Uterus (tissue), 4 donors: ENCODE measurements around the gene PIM2. TPM values are rescaled to one million over a fixed set of nuclear protein-coding genes. Genes with fewer than 3 reads are reported as not detected.

ENCODE experiments used
- DNase-seq, 2 donors: peaks; one replicate each; pipeline ENCODE4 v3.0.0-alpha.2; 2019 to 2020
- H3K27ac ChIP-seq, 2 donors: fragments of 200-600 bp; sonication (generic); 1 replicate in 1 of 2; 2 replicates in 1 of 2; pipeline ENCODE4 v1.5.1; 2016 to 2018
- H3K27me3 ChIP-seq, 2 donors: fragments of 200-600 bp; sonication (generic); one replicate each; pipeline ENCODE4 v1.5.1; 2018 to 2019; ENCODE audit warnings: control low read depth in 1 of 2
- H3K36me3 ChIP-seq, 2 donors: fragments of 200-600 bp; sonication (generic); one replicate each; pipeline ENCODE4 v1.5.1; 2019; ENCODE audit warnings: control low read depth in 1 of 2
- H3K4me1 ChIP-seq, 2 donors: fragments of 200-600 bp; sonication (generic); one replicate each; pipeline ENCODE4 v1.5.1; 2018 to 2019; ENCODE audit warnings: control low read depth in 1 of 2
- H3K4me3 ChIP-seq, 2 donors: fragments of 200-600 bp; sonication (generic); 1 replicate in 1 of 2; 2 replicates in 1 of 2; pipeline ENCODE4 v1.5.1; 2018 to 2019; ENCODE audit warnings: mild to moderate bottlenecking in 1 of 2
- H3K9me3 ChIP-seq, 2 donors: fragments of 200-600 bp; sonication (generic); one replicate each; pipeline ENCODE4 v1.5.1; 2019; ENCODE audit warnings: control low read depth in 1 of 2
- POLR2A ChIP-seq, 2 donors: fragments of 450-650 bp; IDR thresholded peaks; one replicate each; pipeline ENCODE4 v1.6.1; 2016; ENCODE audit warnings: antibody characterized with exemption in 2 of 2, mild to moderate bottlenecking in 1 of 2, moderate library complexity in 1 of 2
- intact Hi-C: fragments of 100-400 bp; cut with DNase I; formaldehyde crosslinking; loops from one replicate; pipeline ENCODE4 v1.15.1; 2023; ENCODE audit warnings: low total_unique reads
- total RNA-seq, 4 donors: library from RNA; depleted of rRNA in 3 of 4; stranded (reverse); fragments of >200 nt in 3 of 4; gene quantifications; one replicate each; pipeline versions ENCODE4 v1.1.0 to v1.2.4, GENCODE V29; 2014 to 2023
- TF ChIP-seq, protein P1 (sequence below), 4 experiments: fragments of 200-600 bp in 2 of 4; fragments of 450-650 bp in 2 of 4; sonication (generic) in 2 of 4; IDR thresholded peaks; one replicate each; pipeline ENCODE4 v1.5.1; 2016 to 2019; ENCODE audit warnings: antibody characterized with exemption in 4 of 4, mild to moderate bottlenecking in 2 of 4, moderate library complexity in 1 of 4
- donor health status: DM: yes; HTN: yes; CAD: no.

Gene PIM2
- total RNA-seq, 4 donors from 2014 or later, result 4.8 to 16.8 (median 9.1) TPM; not detected in 1

DNA sequence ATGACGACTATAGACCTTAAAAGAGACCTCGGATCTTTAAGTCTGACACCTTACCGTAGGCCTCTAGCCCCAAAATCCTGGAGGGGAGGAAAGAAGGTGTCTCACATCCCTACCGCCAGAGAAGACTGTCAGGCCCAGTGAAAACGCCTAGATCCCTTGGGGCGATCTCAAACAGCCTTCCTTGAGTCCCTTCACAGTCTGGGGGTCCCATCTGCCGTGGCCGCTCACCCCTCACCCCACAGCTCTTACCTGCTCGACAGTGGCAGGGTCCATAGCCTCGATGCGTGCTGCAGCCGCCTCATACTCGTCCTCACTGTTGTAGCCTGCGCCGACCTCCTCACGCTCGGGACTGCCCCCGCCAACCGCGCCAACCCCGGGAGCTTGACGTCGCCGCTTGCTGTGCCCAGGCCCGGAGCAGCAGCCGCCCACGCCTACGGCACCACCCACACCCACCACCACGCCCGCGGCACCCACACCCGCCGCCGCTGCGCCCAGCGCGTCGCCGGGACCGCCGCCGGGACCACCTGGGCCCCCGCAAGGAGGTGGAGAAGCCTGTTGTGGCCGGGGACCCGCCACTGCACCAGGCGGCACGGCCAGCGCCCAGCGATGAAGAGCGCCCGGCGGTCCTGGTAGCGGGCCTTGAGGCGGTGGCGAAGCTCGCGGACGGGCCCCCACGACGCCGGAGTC lies 38.0 kb upstream of the PIM2 start:
- Histone ChIP-seq H3K27me3 (no peaks in the 10 kb centered on the region), H3K27ac (peak overlapping the region; percentile 93 to 96), H3K36me3 (no peaks in the 10 kb centered on the region), H3K4me3 (peak overlapping the region; percentile 47 to 72), H3K9me3 (no peaks in the 10 kb centered on the region), H3K4me1 (no peaks in the 10 kb centered on the region)
- DNase-seq, result peak in 1 of 2 donors; percentile 28
- TF ChIP-seq, protein P1, sequence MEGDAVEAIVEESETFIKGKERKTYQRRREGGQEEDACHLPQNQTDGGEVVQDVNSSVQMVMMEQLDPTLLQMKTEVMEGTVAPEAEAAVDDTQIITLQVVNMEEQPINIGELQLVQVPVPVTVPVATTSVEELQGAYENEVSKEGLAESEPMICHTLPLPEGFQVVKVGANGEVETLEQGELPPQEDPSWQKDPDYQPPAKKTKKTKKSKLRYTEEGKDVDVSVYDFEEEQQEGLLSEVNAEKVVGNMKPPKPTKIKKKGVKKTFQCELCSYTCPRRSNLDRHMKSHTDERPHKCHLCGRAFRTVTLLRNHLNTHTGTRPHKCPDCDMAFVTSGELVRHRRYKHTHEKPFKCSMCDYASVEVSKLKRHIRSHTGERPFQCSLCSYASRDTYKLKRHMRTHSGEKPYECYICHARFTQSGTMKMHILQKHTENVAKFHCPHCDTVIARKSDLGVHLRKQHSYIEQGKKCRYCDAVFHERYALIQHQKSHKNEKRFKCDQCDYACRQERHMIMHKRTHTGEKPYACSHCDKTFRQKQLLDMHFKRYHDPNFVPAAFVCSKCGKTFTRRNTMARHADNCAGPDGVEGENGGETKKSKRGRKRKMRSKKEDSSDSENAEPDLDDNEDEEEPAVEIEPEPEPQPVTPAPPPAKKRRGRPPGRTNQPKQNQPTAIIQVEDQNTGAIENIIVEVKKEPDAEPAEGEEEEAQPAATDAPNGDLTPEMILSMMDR (IDR thresholded peaks at IDR 0.05), result no peak
- no peak for TF ChIP-seq POLR2A (IDR thresholded peaks at IDR 0.05)
- intact Hi-C loops, result no loop called here

DNA sequence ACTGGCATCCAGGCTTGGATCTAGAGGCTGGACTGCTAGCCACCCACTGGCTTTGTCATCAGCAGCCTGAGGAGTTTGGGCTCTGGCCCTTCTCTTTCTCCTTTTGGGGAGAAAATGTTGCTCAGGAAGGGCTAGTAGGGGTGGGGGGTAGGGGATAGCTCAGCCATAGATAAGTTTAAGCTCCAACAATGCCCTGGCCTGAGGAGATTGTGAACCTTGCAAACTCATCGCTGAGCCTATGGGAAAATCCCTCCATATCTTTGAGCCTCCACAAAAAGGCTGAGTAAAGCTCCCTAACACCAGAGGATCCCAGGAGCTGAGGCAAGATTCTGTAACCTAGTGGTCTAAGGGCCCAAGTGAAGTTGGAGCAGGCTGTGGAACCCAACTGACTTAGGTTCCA lies 29.8 kb upstream of the PIM2 start:
- H3K4me1 ChIP-seq, result no peaks in the 10 kb centered on the region
- no peak overlapping the region for H3K27ac ChIP-seq
- no peaks in the 10 kb centered on the region for H3K27me3 ChIP-seq
- no peaks in the 10 kb centered on the region for H3K9me3 ChIP-seq
- no peak overlapping the region for H3K4me3 ChIP-seq
- intact Hi-C loops, result no loop called here
- DNase-seq, result no peak
- TF ChIP-seq, protein P1 (IDR thresholded peaks at IDR 0.05), result no peak
- TF ChIP-seq POLR2A (IDR thresholded peaks at IDR 0.05), result no peak
- H3K36me3 ChIP-seq, result no peaks in the 10 kb centered on the region

DNA sequence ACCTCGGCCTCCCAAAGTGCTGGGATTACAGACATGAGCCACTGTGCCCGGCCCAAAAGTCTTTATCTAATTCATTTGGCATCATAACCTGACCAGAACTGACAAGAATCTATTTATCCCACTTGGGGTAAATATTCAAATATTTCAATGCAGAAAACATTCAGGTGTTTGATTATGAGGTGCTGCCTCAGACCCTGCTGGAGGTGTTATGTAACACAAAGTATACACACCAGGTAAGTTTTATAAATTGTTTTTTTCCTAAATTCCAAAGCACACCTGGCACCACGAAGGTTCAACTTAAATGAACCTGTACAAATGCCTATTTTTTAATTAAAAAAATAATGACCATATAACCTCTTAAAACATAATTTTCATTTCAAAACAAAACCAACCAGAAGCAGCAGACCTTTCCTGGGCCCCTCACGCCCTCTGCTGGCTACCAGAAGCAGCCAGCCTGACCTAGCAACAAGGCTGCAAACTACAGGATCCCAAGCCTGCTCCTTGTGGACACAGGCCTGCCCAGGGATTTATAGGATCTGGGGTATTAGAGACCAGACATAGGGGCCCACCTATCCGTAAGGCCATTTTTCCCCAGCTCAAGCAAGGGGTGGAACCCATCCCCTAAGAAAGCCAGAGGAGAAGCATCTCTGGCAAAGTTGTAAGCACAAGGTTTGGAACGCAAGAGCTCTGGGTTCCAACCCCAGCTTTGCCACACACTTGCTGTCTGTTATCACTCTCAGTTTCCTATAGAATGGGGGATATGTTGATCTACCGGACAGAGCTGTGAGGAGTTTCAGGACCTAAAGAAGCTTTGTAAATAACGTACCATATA lies 26.9 kb upstream of the PIM2 start:
- H3K9me3 ChIP-seq, result no peaks in the 10 kb centered on the region
- no peaks in the 10 kb centered on the region for H3K27me3 ChIP-seq
- no peak overlapping the region for H3K4me3 ChIP-seq
- H3K36me3 ChIP-seq, result no peaks in the 10 kb centered on the region
- H3K4me1 ChIP-seq, result no peaks in the 10 kb centered on the region
- intact Hi-C loops, result no loop called here
- TF ChIP-seq, protein P1 (IDR thresholded peaks at IDR 0.05), result peak; percentile 39 to 59 (median 48)
- TF ChIP-seq POLR2A (IDR thresholded peaks at IDR 0.05), result no peak
- DNase-seq, result peak; percentile 31 to 35
- no peak overlapping the region for H3K27ac ChIP-seq

DNA sequence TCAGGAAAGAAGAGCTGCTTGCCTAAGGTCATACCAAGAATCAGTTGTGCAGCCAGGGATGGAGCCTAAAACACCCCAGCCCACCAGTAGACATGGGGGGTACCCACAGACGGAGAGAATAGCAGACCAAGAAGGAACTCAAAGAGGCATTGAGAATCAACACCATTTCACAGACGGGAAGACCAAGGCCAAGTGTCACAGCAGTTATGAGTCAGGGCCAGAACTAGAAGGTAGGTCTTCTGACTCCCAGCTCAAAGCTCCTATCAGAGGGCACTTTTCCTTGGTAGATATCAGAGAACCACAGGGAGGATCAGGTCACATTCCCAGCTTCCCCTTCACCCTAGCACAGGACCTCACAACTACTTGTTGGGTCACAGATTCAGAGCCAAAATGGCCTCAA lies 24.1 kb upstream of the PIM2 start:
- no peaks in the 10 kb centered on the region for H3K4me1 ChIP-seq
- no peak for DNase-seq

More for the DNA sequence above, 24.1 kb upstream of the PIM2 start:
- Histone ChIP-seq H3K9me3 (no peaks in the 10 kb centered on the region), H3K36me3 (no peaks in the 10 kb centered on the region), H3K27ac (no peak overlapping the region), H3K27me3 (no peaks in the 10 kb centered on the region), H3K4me3 (no peak overlapping the region)
- no peak for TF ChIP-seq POLR2A (IDR thresholded peaks at IDR 0.05)
- TF ChIP-seq, protein P1 (IDR thresholded peaks at IDR 0.05), result no peak
- intact Hi-C loops, result no loop called here
